Sigmoid colon (tissue), 4 donors: Measurements from ENCODE around the gene FIGNL2.

ENCODE experiments used
- CTCF ChIP-seq, 4 experiments: fragments of 450-650 bp in 3 of 4; fragments of 200-600 bp in 1 of 4; IDR thresholded peaks; one replicate each; pipeline ENCODE4 v1.5.1; 2016 to 2019; ENCODE audit warnings: antibody characterized with exemption in 4 of 4, mild to moderate bottlenecking in 3 of 4, moderate library complexity in 2 of 4
- EP300 ChIP-seq, 4 donors: sonication (generic); formaldehyde crosslinking; IDR thresholded peaks; one replicate each; pipeline ENCODE4 v1.6.1; 2017; ENCODE audit warnings: antibody characterized with exemption in 4 of 4
- POLR2A ChIP-seq, 2 donors: fragments of 450-650 bp; IDR thresholded peaks; one replicate each; pipeline ENCODE4 v1.6.1; 2016; ENCODE audit warnings: antibody characterized with exemption in 2 of 2, mild to moderate bottlenecking in 2 of 2, moderate library complexity in 2 of 2

- TF ChIP-seq CTCF (IDR thresholded peaks at IDR 0.05), result no peak
- no peak for TF ChIP-seq EP300 (IDR thresholded peaks at IDR 0.05)
- no peak for TF ChIP-seq POLR2A (IDR thresholded peaks at IDR 0.05)
Measured at GRCh38 chr12:51815571-51815970, 32.9 kb downstream of the FIGNL2 start.
